HepG2 (cell line): ENCODE data around the gene NFIC. TPM values are rescaled to one million over a fixed set of nuclear protein-coding genes. Genes with fewer than 3 reads are reported as not detected.

Experiments
- AGO1 ChIP-seq: fragments of 200-400 bp; formaldehyde crosslinking; IDR thresholded peaks from 2 replicates; pipeline ENCODE4 v1.6.1; 2017; ENCODE audit warnings: mild to moderate bottlenecking, low read depth, low read length, moderate library complexity; ENCODE audit not compliant: poor library complexity, severe bottlenecking
- AGO2 ChIP-seq: fragments of 200-400 bp; formaldehyde crosslinking; optimal IDR thresholded peaks from 2 replicates; pipeline ENCODE3; 2017; ENCODE audit warnings: mild to moderate bottlenecking, low read depth, low read length, moderate library complexity
- ATF1 ChIP-seq: IDR thresholded peaks from 2 replicates; pipeline ENCODE4 v1.6.1; 2016; ENCODE audit warnings: mild to moderate bottlenecking, control low read depth
- ERF ChIP-seq: IDR thresholded peaks from 2 replicates; pipeline ENCODE4 v1.6.1; 2018; ENCODE audit warnings: missing biosample characterization, missing genetic modification reagents
- FOSL1 ChIP-seq: sonication (generic); formaldehyde crosslinking; IDR thresholded peaks from 2 replicates; pipeline ENCODE4 v1.9.0; 2021; ENCODE audit warnings: missing genetic modification reagents, borderline replicate concordance
- GABPB1 ChIP-seq: IDR thresholded peaks from 2 replicates; pipeline ENCODE4 v1.6.1; 2016; ENCODE audit warnings: mild to moderate bottlenecking, missing genetic modification reagents, moderate library complexity, missing compliant biosample characterization
- GPN1 ChIP-seq: sonication (generic); formaldehyde crosslinking; IDR thresholded peaks from 2 replicates; pipeline ENCODE4 v1.5.1; 2020; ENCODE audit warnings: missing genetic modification reagents, borderline replicate concordance
- NFE2L2 ChIP-seq: fragments of 150-350 bp; IDR thresholded peaks from 2 replicates; pipeline ENCODE4 v1.6.1; 2014; ENCODE audit warnings: low read length
- PAF1 ChIP-seq: IDR thresholded peaks from 2 replicates; pipeline ENCODE4 v1.6.1; 2016; ENCODE audit warnings: missing genetic modification reagents, missing compliant biosample characterization
- PITX1 ChIP-seq: sonication (generic); formaldehyde crosslinking; IDR thresholded peaks from 2 replicates; pipeline ENCODE4 v1.5.1; 2020; ENCODE audit warnings: mild to moderate bottlenecking, missing genetic modification reagents
- RELA ChIP-seq: sonication (generic); formaldehyde crosslinking; IDR thresholded peaks from 2 replicates; pipeline ENCODE4 v1.4.0; 2020; ENCODE audit warnings: missing genetic modification reagents
- RFX5 ChIP-seq: IDR thresholded peaks from 2 replicates; pipeline ENCODE4 v1.6.1; 2011; ENCODE audit warnings: low read depth, low read length, improper control_type of control experiment
- ZNF292 ChIP-seq: sonication (generic); formaldehyde crosslinking; IDR thresholded peaks from 2 replicates; pipeline ENCODE4 v1.8.1; 2022; ENCODE audit warnings: mild to moderate bottlenecking, low read depth, missing genetic modification reagents, borderline replicate concordance
- ZNF331 ChIP-seq: sonication (generic); formaldehyde crosslinking; IDR thresholded peaks from 2 replicates; pipeline ENCODE4 v1.4.0; 2020; ENCODE audit warnings: missing genetic modification reagents
- ZNF614 ChIP-seq: IDR thresholded peaks from 2 replicates; pipeline ENCODE4 v1.6.1; 2018; ENCODE audit warnings: missing biosample characterization, missing genetic modification reagents, inconsistent platforms, borderline replicate concordance
- ZNF7 ChIP-seq: IDR thresholded peaks from 2 replicates; pipeline ENCODE4 v1.6.1; 2016; ENCODE audit warnings: missing biosample characterization, missing genetic modification reagents
- ZNF768 ChIP-seq: sonication (generic); formaldehyde crosslinking; IDR thresholded peaks from 2 replicates; pipeline ENCODE4 v1.4.0; 2020; ENCODE audit warnings: missing genetic modification reagents
- ZSCAN12 ChIP-seq: sonication (generic); formaldehyde crosslinking; IDR thresholded peaks from 2 replicates; pipeline ENCODE4 v1.9.0; 2021; ENCODE audit warnings: mild to moderate bottlenecking, missing genetic modification reagents
- polyA plus RNA-seq, 8 experiments: library from polyadenylated mRNA; depleted of rRNA in 3 of 8; stranded (reverse) in 7 of 8; unstranded in 1 of 8; fragments of >200 nt; fragmentation: Illumina TruSeq in 4 of 8; extraction: Trizol in 4 of 8; gene quantifications; 2 replicates each; pipeline versions ENCODE4 v1.2.1 to v1.2.3, GENCODE V29; 2011 to 2016; ENCODE audit warnings: low read depth in 4 of 8, missing spikeins in 1 of 8, mixed read lengths in 1 of 8; ENCODE audit not compliant: insufficient read depth in 1 of 8
- total RNA-seq, 5 experiments: library from RNA; depleted of rRNA; stranded (reverse); fragments of >200 nt; fragmentation: Illumina TruSeq; extraction: Trizol; gene quantifications; 2 replicates each; pipeline ENCODE4 v1.2.3, GENCODE V29; 2016; ENCODE audit warnings: low read depth in 1 of 5
- TF ChIP-seq, protein P1 (sequence below): sonication (generic); formaldehyde crosslinking; IDR thresholded peaks from 2 replicates; pipeline ENCODE4 v1.8.0; 2022; ENCODE audit warnings: missing genetic modification reagents, low read depth, mild to moderate bottlenecking, borderline replicate concordance
- TF ChIP-seq, protein P2 (sequence below): sonication (generic); formaldehyde crosslinking; IDR thresholded peaks from 2 replicates; pipeline ENCODE4 v1.5.0; 2020; ENCODE audit warnings: mild to moderate bottlenecking, low read depth, missing genetic modification reagents, borderline replicate concordance
- TF ChIP-seq, protein P3 (sequence below): sonication (generic); formaldehyde crosslinking; IDR thresholded peaks from 2 replicates; pipeline ENCODE4 v1.4.0; 2020; ENCODE audit warnings: mild to moderate bottlenecking, missing genetic modification reagents
- TF ChIP-seq, protein P4 (sequence below): sonication (generic); formaldehyde crosslinking; IDR thresholded peaks from 2 replicates; pipeline ENCODE4 v1.4.0; 2020; ENCODE audit warnings: missing genetic modification reagents, borderline replicate concordance

NFIC gene
- total and polyA plus RNA-seq, 2 of the 13 experiments (the other 11 are each of a cell fraction or from before 2014, with no cell fraction given) = 1.3 to 2.5 TPM

DNA sequence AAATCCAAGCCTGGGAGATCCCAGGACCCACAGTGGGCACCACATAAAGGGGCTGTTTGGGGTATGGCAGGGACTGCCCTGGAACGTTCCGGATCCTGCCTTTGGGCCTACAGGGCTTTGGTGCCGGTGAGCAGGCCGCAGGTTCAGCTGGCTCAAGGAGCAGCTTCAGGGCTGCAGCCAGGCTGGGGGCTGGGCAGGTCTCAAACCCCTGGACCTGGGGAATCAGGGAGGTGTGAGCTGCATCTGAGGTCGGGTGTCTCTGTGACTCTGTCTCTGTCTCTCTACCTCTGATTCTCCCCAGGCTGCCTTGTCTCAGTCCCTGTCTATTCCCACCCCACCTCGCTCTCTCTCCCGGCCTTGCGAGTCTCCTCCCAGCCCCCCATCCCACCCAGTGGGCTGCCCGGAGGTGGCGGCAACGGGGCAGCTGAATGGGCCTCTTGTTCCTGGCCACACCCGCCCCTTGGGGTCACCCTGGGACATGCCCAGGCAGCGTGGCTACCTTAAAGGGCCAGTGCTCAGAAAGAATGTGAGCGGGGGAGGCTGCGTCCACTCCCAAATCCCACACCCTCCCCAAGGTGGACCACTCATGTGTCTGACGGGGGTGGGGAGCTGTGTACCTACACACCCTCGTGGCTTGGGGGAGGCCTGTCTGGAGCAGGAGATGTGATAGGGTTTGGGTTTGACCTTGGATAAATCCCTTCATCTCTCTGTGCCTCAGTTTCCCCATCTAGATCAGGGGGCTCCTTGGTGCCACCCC, 31.1 kb downstream of the NFIC start (continued):
- TF ChIP-seq, protein P1, sequence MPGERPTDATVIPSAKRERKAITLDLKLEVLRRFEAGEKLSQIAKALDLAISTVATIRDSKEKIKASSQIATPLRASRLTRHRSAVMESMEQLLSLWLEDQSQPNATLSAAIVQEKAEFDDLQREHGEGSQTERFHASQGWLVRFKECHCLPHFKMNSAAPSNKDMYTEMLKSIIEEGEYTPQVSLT (CRISPR knock-in tag) = no peak
- TF ChIP-seq ZSCAN12 = no peak
- TF ChIP-seq ZNF7 (CRISPR knock-in tag) = no peak
- TF ChIP-seq, protein P2, sequence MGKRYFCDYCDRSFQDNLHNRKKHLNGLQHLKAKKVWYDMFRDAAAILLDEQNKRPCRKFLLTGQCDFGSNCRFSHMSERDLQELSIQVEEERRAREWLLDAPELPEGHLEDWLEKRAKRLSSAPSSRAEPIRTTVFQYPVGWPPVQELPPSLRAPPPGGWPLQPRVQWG (CRISPR knock-in tag) = no peak
- TF ChIP-seq ERF (CRISPR knock-in tag) = peak; percentile 84; the same call in 1 of the 2 replicates
- peak; percentile 60 for TF ChIP-seq PITX1
- TF ChIP-seq ATF1 (CRISPR knock-in tag) = no peak
- TF ChIP-seq NFE2L2 = no peak
- peak; percentile 61 for TF ChIP-seq GABPB1 (CRISPR knock-in tag)
- TF ChIP-seq AGO2 = no peak
- peak; percentile 40; the same call in 1 of the 2 replicates for TF ChIP-seq ZNF614 (CRISPR knock-in tag)
- TF ChIP-seq ZNF768 (CRISPR knock-in tag) = peak; percentile 68; the same call in 1 of the 2 replicates
- TF ChIP-seq, protein P3, sequence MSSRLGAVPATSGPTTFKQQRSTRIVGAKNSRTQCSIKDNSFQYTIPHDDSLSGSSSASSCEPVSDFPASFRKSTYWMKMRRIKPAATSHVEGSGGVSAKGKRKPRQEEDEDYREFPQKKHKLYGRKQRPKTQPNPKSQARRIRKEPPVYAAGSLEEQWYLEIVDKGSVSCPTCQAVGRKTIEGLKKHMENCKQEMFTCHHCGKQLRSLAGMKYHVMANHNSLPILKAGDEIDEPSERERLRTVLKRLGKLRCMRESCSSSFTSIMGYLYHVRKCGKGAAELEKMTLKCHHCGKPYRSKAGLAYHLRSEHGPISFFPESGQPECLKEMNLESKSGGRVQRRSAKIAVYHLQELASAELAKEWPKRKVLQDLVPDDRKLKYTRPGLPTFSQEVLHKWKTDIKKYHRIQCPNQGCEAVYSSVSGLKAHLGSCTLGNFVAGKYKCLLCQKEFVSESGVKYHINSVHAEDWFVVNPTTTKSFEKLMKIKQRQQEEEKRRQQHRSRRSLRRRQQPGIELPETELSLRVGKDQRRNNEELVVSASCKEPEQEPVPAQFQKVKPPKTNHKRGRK (CRISPR knock-in tag) = no peak
- TF ChIP-seq ZNF331 = peak; percentile 58
- TF ChIP-seq FOSL1 (CRISPR knock-in tag) = no peak
- TF ChIP-seq, protein P4, sequence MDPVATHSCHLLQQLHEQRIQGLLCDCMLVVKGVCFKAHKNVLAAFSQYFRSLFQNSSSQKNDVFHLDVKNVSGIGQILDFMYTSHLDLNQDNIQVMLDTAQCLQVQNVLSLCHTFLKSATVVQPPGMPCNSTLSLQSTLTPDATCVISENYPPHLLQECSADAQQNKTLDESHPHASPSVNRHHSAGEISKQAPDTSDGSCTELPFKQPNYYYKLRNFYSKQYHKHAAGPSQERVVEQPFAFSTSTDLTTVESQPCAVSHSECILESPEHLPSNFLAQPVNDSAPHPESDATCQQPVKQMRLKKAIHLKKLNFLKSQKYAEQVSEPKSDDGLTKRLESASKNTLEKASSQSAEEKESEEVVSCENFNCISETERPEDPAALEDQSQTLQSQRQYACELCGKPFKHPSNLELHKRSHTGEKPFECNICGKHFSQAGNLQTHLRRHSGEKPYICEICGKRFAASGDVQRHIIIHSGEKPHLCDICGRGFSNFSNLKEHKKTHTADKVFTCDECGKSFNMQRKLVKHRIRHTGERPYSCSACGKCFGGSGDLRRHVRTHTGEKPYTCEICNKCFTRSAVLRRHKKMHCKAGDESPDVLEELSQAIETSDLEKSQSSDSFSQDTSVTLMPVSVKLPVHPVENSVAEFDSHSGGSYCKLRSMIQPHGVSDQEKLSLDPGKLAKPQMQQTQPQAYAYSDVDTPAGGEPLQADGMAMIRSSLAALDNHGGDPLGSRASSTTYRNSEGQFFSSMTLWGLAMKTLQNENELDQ = no peak
- peak; percentile 64 for TF ChIP-seq ZNF292 (CRISPR knock-in tag)
- TF ChIP-seq RFX5 = no peak
- TF ChIP-seq RELA = no peak
- no peak for TF ChIP-seq AGO1
- TF ChIP-seq PAF1 (CRISPR knock-in tag) = no peak
- TF ChIP-seq GPN1 (CRISPR knock-in tag) = no peak
